SK-N-SH treated with all-trans-retinoic acid at 6 μM for 48 hours (cell line): ENCODE results near the gene PTPRD.
A peak's percentile ranks its signal among the peaks of the same experiment; 100 is the strongest.

Source experiments
- ARNTL ChIP-seq: fragments of 450-650 bp; formaldehyde crosslinking; IDR thresholded peaks from 2 replicates; pipeline ENCODE4 v1.5.0; 2020; ENCODE audit warnings: low read depth, mild to moderate bottlenecking, moderate library complexity, borderline replicate concordance
- CSDC2 ChIP-seq: fragments of 250-450 bp; sonication (Bioruptor Pico); IDR thresholded peaks from 2 replicates; pipeline ENCODE4 v1.5.0; 2020; ENCODE audit warnings: mild to moderate bottlenecking, moderate library complexity
- ESRRG ChIP-seq: fragments of 250-450 bp; sonication (Bioruptor Pico); IDR thresholded peaks from 2 replicates; pipeline ENCODE4 v1.6.1; 2021; ENCODE audit warnings: mild to moderate bottlenecking
- ISL1 ChIP-seq: fragments of 250-450 bp; sonication (Bioruptor Pico); IDR thresholded peaks from 2 replicates; pipeline ENCODE4 v2.1.2; 2022; ENCODE audit warnings: mild to moderate bottlenecking, moderate library complexity
- OSR1 ChIP-seq: fragments of 250-450 bp; sonication (Bioruptor Pico); IDR thresholded peaks from 2 replicates; pipeline ENCODE4 v1.8.0; 2022; ENCODE audit warnings: moderate library complexity, mild to moderate bottlenecking, inconsistent platforms
- RARB ChIP-seq: fragments of 250-450 bp; sonication (Bioruptor Pico); IDR thresholded peaks from 2 replicates; pipeline ENCODE4 v1.8.0; 2021; ENCODE audit warnings: mild to moderate bottlenecking, moderate library complexity
- SNAI2 ChIP-seq: fragments of 250-450 bp; sonication (Bioruptor Pico); IDR thresholded peaks from 2 replicates; pipeline ENCODE4 v1.5.0; 2020; ENCODE audit warnings: mild to moderate bottlenecking, moderate library complexity
- TOX ChIP-seq: fragments of 250-450 bp; sonication (Bioruptor Pico); IDR thresholded peaks from 2 replicates; pipeline ENCODE4 v1.8.0; 2021; ENCODE audit warnings: mild to moderate bottlenecking, moderate library complexity, borderline replicate concordance
- ZFP3 ChIP-seq: fragments of 250-450 bp; sonication (Bioruptor Pico); IDR thresholded peaks from 2 replicates; pipeline ENCODE4 v1.5.0; 2020; ENCODE audit warnings: mild to moderate bottlenecking, moderate library complexity
- ZFP30 ChIP-seq: fragments of 450-650 bp; formaldehyde crosslinking; IDR thresholded peaks from 2 replicates; pipeline ENCODE4 v1.5.0; 2022; ENCODE audit warnings: mild to moderate bottlenecking, moderate library complexity
- ZNF70 ChIP-seq: fragments of 450-650 bp; formaldehyde crosslinking; IDR thresholded peaks from 2 replicates; pipeline ENCODE4 v1.5.0; 2020; ENCODE audit warnings: mild to moderate bottlenecking, moderate library complexity
- TF ChIP-seq, protein P1 (sequence below): fragments of 250-450 bp; sonication (Bioruptor Pico); IDR thresholded peaks from 2 replicates; pipeline ENCODE4 v1.5.1; 2020; ENCODE audit warnings: low read depth, mild to moderate bottlenecking, moderate library complexity
- TF ChIP-seq, protein P2 (sequence below): fragments of 250-450 bp; sonication (Bioruptor Pico); IDR thresholded peaks from 2 replicates; pipeline ENCODE4 v1.8.0; 2020; ENCODE audit warnings: mild to moderate bottlenecking, moderate library complexity, borderline replicate concordance
- TF ChIP-seq, protein P3 (sequence below): fragments of 250-450 bp; sonication (Bioruptor Pico); IDR thresholded peaks from 2 replicates; pipeline ENCODE4 v1.5.0; 2020; ENCODE audit warnings: mild to moderate bottlenecking, moderate library complexity

DNA sequence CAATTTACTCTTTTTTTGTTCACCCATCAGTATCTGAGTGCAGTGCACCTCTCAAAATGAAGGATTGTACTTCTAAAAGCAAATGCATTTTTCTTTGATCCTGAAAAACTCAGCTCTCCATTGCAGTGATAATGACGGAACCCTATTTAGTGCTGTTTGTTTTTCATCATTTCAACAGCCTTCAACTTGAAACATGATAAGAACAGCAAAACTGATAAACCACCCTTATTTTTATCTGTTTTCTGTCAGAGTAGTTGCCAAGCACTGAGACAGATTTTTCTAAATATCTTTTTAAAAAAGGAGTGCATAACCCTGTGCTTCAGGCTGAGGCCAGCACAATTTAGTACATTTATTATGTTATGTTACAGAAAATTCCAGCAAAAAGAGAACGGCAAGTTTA, 2263.4 kb downstream of the PTPRD start:
- TF ChIP-seq ZNF70 (CRISPR knock-in tag) (no peak), RARB (CRISPR knock-in tag) (no peak), ARNTL (CRISPR knock-in tag) (no peak), OSR1 (CRISPR knock-in tag) (no peak), ZFP30 (no peak), TOX (CRISPR knock-in tag) (no peak), CSDC2 (CRISPR knock-in tag) (no peak), SNAI2 (CRISPR knock-in tag) (no peak), ZFP3 (no peak), ESRRG (CRISPR knock-in tag) (no peak), ISL1 (peak; percentile 40; the same call in 1 of the 2 replicates)
- TF ChIP-seq, protein P1, sequence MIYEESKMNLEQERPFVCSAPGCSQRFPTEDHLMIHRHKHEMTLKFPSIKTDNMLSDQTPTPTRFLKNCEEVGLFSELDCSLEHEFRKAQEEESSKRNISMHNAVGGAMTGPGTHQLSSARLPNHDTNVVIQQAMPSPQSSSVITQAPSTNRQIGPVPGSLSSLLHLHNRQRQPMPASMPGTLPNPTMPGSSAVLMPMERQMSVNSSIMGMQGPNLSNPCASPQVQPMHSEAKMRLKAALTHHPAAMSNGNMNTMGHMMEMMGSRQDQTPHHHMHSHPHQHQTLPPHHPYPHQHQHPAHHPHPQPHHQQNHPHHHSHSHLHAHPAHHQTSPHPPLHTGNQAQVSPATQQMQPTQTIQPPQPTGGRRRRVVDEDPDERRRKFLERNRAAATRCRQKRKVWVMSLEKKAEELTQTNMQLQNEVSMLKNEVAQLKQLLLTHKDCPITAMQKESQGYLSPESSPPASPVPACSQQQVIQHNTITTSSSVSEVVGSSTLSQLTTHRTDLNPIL (CRISPR knock-in tag), result no peak
- TF ChIP-seq, protein P2, sequence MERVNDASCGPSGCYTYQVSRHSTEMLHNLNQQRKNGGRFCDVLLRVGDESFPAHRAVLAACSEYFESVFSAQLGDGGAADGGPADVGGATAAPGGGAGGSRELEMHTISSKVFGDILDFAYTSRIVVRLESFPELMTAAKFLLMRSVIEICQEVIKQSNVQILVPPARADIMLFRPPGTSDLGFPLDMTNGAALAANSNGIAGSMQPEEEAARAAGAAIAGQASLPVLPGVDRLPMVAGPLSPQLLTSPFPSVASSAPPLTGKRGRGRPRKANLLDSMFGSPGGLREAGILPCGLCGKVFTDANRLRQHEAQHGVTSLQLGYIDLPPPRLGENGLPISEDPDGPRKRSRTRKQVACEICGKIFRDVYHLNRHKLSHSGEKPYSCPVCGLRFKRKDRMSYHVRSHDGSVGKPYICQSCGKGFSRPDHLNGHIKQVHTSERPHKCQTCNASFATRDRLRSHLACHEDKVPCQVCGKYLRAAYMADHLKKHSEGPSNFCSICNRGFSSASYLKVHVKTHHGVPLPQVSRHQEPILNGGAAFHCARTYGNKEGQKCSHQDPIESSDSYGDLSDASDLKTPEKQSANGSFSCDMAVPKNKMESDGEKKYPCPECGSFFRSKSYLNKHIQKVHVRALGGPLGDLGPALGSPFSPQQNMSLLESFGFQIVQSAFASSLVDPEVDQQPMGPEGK, result no peak
- TF ChIP-seq, protein P3, sequence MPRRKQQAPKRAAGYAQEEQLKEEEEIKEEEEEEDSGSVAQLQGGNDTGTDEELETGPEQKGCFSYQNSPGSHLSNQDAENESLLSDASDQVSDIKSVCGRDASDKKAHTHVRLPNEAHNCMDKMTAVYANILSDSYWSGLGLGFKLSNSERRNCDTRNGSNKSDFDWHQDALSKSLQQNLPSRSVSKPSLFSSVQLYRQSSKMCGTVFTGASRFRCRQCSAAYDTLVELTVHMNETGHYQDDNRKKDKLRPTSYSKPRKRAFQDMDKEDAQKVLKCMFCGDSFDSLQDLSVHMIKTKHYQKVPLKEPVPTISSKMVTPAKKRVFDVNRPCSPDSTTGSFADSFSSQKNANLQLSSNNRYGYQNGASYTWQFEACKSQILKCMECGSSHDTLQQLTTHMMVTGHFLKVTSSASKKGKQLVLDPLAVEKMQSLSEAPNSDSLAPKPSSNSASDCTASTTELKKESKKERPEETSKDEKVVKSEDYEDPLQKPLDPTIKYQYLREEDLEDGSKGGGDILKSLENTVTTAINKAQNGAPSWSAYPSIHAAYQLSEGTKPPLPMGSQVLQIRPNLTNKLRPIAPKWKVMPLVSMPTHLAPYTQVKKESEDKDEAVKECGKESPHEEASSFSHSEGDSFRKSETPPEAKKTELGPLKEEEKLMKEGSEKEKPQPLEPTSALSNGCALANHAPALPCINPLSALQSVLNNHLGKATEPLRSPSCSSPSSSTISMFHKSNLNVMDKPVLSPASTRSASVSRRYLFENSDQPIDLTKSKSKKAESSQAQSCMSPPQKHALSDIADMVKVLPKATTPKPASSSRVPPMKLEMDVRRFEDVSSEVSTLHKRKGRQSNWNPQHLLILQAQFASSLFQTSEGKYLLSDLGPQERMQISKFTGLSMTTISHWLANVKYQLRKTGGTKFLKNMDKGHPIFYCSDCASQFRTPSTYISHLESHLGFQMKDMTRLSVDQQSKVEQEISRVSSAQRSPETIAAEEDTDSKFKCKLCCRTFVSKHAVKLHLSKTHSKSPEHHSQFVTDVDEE (CRISPR knock-in tag), result no peak
